ENCODE data around the gene KIAA1549.
"Not testable (repeated sequence)": the region's sequence is repeated elsewhere in the genome, so short reads cannot be mapped to it uniquely, and the experiment has no call there.

The KIAA1549 gene

GRCh38 chr7:138981332-138982203, at the start of gene KIAA1549:
Gene KIAA1549, minus strand, starts transcription at chr7:138981389. Its CDS starts 120 bp downstream, at chr7:138981269.
- peaks cover 15% of the 10 kb centered on the region for H3K4me1 Mint-ChIP-seq (ENCODE audit: low read depth)
- intact Hi-C loops (cut with micrococcal nuclease), result loop anchor here (2.0 kb wide), 1 partner anchor 95 kb away; no protein-coding TSS in a partner anchor
- H3K36me3 Mint-ChIP-seq (ENCODE audit: low read depth), result no peaks in the 10 kb centered on the region
- H3K9me3 Mint-ChIP-seq, result no peaks in the 10 kb centered on the region
- H3K4me3 Mint-ChIP-seq, result peak within 1 kb of the TSS; percentile 82
- peaks cover 45% of the 10 kb centered on the region for H3K27me3 Mint-ChIP-seq
- no peak within 1 kb of the TSS for H3K27ac Mint-ChIP-seq

DNA sequence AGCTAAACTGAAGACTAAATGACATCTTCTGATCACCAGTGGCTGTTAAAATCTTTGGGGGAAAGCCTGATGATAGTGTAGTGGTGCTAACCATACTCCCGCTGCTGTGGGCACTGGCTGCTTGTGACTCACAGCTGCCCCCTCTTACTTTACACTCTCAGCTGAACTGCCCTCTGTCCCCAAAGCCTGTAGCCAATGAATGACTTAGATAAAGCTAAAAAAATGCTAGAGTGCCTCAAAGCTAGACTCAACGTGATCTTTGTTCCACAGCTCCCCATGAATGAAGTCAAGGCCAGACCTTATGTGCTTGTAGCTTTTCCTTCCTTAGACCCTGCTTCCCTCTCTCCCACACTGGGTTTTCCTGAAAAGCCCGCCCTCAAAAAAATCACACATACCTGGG, 48.2 kb upstream of the KIAA1549 start:
- Mint-ChIP-seq H3K9me3 (no peaks in the 10 kb centered on the region), H3K36me3 (ENCODE audit: low read depth) (peaks cover 94% of the 10 kb centered on the region), H3K27ac (no peak overlapping the region), H3K4me1 (ENCODE audit: low read depth) (peaks cover 6% of the 10 kb centered on the region), H3K27me3 (no peaks in the 10 kb centered on the region), H3K4me3 (no peak overlapping the region)
- intact Hi-C loops (cut with micrococcal nuclease), result no loop called here

DNA sequence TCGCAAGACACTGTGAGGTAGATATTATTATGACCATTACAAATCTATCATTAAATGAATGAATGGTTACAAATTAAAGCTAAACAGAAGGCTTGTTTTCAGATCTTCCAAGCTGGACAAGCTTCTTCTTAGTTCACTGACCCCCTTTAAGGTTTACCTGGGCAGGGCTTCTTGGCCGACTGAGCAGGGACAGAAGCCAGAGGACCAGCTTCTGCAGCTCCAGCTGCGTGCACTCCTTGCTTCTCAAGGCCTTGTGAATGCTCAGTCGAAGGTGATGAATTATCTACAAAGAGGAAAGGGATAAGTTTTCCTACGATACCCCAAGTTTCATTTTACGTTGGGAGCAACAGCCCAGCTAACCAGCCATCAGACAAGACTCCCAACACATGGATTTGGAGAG, 45.4 kb upstream of the KIAA1549 start:
- H3K27ac Mint-ChIP-seq, result no peak overlapping the region
- H3K4me3 Mint-ChIP-seq, result no peak overlapping the region
- peaks cover 6% of the 10 kb centered on the region for H3K4me1 Mint-ChIP-seq (ENCODE audit: low read depth)
- no peaks in the 10 kb centered on the region for H3K27me3 Mint-ChIP-seq
- peaks cover 88% of the 10 kb centered on the region for H3K36me3 Mint-ChIP-seq (ENCODE audit: low read depth)
- no peaks in the 10 kb centered on the region for H3K9me3 Mint-ChIP-seq
- intact Hi-C loops (cut with micrococcal nuclease), result no loop called here

DNA sequence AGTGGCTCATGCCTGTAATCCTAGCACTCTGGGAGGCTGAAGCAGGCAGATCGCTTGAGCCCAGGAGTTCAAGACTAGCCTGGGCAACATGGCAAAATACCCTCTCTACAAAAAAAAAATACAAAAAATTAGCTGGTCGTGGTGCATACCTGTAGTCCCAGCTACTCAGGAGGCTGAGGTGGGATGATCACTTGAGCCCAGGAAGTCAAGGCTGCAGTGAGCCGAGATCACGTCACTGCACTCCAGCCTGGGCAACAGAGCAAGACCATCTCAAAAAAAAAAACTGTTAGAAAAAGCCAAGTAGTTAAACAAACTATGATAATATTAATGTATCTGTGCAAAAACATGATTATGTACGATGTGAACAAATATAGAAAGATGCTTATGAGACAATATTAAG, 44.7 kb upstream of the KIAA1549 start:
- intact Hi-C loops (cut with micrococcal nuclease); H3K27ac Mint-ChIP-seq; H3K27me3 Mint-ChIP-seq; H3K9me3 Mint-ChIP-seq; H3K4me1 Mint-ChIP-seq (ENCODE audit: low read depth); H3K4me3 Mint-ChIP-seq: not testable (repeated sequence)
- peaks cover 81% of the 10 kb centered on the region for H3K36me3 Mint-ChIP-seq (ENCODE audit: low read depth)

GRCh38 chr7:139023076-139023475, 41.9 kb upstream of the KIAA1549 start:
- no peaks in the 10 kb centered on the region for H3K9me3 Mint-ChIP-seq
- intact Hi-C loops (cut with micrococcal nuclease), result no loop called here
- peaks cover 62% of the 10 kb centered on the region for H3K36me3 Mint-ChIP-seq (ENCODE audit: low read depth)
- no peak overlapping the region for H3K4me3 Mint-ChIP-seq
- no peak overlapping the region for H3K27ac Mint-ChIP-seq
- peaks cover 2% of the 10 kb centered on the region for H3K27me3 Mint-ChIP-seq
- H3K4me1 Mint-ChIP-seq (ENCODE audit: low read depth), result peaks cover 6% of the 10 kb centered on the region

DNA sequence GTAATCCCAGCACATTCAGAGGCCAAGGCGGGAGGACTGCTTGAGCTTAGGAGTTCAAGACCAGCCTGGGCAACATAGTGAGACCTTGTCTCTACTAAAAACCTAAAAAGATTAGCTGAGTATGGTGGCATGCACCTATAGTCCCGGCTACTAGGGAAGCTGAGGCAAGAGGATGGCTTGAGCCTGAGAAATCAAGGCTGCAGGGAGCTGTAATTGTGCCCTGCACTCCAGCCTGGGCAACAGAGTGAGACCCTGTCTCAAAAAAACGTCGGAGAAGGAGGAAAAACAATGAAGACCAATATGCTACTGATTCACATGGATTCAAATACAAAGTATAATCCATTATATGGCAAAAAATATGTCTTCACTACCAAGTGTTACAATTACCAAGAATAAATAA, 41.1 kb upstream of the KIAA1549 start:
- peaks cover 2% of the 10 kb centered on the region for H3K27me3 Mint-ChIP-seq

DNA sequence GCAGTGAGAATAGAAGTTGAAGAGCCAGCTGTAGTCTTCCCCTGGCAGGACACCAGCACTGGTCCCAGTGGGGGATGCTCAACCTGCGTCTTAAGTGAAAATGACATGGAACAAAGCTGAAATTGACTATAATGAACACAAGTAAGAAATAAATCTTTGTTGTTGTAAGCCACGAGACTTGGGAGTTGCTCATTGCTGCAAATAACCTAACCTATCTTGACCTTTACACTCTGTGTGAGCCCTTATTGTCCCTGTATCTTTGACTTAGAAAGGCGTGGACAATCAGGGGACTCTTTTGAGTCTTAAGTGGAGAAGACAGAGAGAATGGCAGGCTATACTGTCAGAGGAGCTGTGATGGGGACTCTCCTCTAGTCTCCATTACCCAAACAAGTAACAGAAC, 37.7 kb upstream of the KIAA1549 start:
- intact Hi-C loops (cut with micrococcal nuclease), result loop anchor here (5.0 kb wide), 1 partner anchor 58 kb away; no protein-coding TSS in a partner anchor
- Mint-ChIP-seq H3K36me3 (ENCODE audit: low read depth) (peaks cover 28% of the 10 kb centered on the region), H3K27ac (no peak overlapping the region), H3K27me3 (peaks cover 3% of the 10 kb centered on the region), H3K4me1 (ENCODE audit: low read depth) (peaks cover 6% of the 10 kb centered on the region), H3K4me3 (no peak overlapping the region), H3K9me3 (no peaks in the 10 kb centered on the region)

More for the DNA sequence above, 41.1 kb upstream of the KIAA1549 start:
- Mint-ChIP-seq H3K9me3 (no peaks in the 10 kb centered on the region), H3K4me1 (ENCODE audit: low read depth) (peaks cover 6% of the 10 kb centered on the region), H3K36me3 (ENCODE audit: low read depth) (peaks cover 55% of the 10 kb centered on the region), H3K27ac (no peak overlapping the region), H3K4me3 (no peak overlapping the region)
- intact Hi-C loops (cut with micrococcal nuclease), result no loop called here

DNA sequence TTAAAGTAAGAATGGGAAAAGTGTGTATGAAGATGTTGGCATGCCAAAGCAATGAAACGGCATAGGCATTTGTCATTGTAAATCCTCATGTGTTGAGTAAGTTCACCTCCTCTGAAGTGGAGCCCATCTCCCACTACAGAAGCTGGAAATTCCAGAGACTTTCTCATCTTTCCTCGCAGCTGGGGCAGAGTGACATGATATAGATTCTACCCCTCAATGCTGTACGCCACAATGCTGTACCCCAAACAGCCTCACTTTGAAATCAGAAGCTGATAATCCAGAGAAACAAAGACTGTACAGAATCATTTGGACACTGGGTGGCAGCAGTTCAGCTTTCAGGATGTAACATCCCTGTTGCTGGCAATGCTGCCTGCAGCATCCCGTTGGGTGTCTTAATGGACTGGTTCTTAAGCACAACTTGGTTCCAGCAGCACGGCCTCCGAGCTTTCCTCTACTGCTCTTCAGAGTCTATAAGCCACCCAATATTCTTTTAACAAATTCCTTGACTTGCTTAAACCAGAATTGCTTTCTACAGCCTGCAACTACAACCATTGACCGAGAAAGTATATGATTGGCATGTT, 35.8 kb upstream of the KIAA1549 start:
- H3K36me3 Mint-ChIP-seq (ENCODE audit: low read depth), result peaks cover 9% of the 10 kb centered on the region
- H3K9me3 Mint-ChIP-seq, result no peaks in the 10 kb centered on the region
- no peak overlapping the region for H3K27ac Mint-ChIP-seq
- H3K4me1 Mint-ChIP-seq (ENCODE audit: low read depth), result no peaks in the 10 kb centered on the region
- no peak overlapping the region for H3K4me3 Mint-ChIP-seq
- intact Hi-C loops (cut with micrococcal nuclease), result loop anchor here (1.0 to 5.0 kb wide), 2 partner anchors 60 to 110 kb away; no protein-coding TSS in a partner anchor
- peaks cover 4% of the 10 kb centered on the region for H3K27me3 Mint-ChIP-seq

DNA sequence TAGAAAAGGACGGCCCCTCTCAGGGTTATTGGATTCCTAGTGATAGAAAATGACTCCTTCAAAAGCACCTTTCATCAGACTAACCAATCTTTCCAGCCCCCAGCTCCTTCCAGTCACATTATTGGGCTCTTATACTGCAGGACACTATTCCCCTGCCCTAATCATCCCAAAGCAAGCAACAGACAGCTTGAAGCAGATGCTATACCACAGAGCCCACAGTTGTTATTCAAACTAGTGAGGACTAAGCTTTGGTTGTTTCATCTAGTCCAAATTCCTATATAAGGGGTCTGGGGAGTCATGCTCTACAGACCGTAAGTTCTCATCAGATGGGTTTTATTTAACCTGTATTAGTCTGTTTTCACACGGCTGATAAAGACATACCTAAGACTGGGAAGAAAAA, 30.2 kb upstream of the KIAA1549 start:
- H3K27ac Mint-ChIP-seq, result no peak overlapping the region
- no peaks in the 10 kb centered on the region for H3K4me1 Mint-ChIP-seq (ENCODE audit: low read depth)
- no peak overlapping the region for H3K4me3 Mint-ChIP-seq
- H3K27me3 Mint-ChIP-seq, result peaks cover 1% of the 10 kb centered on the region
- no peaks in the 10 kb centered on the region for H3K36me3 Mint-ChIP-seq (ENCODE audit: low read depth)
- intact Hi-C loops (cut with micrococcal nuclease), result no loop called here
- peaks cover 21% of the 10 kb centered on the region for H3K9me3 Mint-ChIP-seq

- no peaks in the 10 kb centered on the region for H3K27me3 Mint-ChIP-seq
- no peak overlapping the region for H3K4me3 Mint-ChIP-seq
- intact Hi-C loops (cut with micrococcal nuclease), result no loop called here
- H3K27ac Mint-ChIP-seq, result no peak overlapping the region
- H3K4me1 Mint-ChIP-seq (ENCODE audit: low read depth), result no peaks in the 10 kb centered on the region
- peaks cover 24% of the 10 kb centered on the region for H3K9me3 Mint-ChIP-seq
- H3K36me3 Mint-ChIP-seq (ENCODE audit: low read depth), result no peaks in the 10 kb centered on the region
Observed at GRCh38 chr7:139004321-139005090, 23.3 kb upstream of the KIAA1549 start.

GRCh38 chr7:138999414-138999813, 18.2 kb upstream of the KIAA1549 start:
- Mint-ChIP-seq H3K4me1 (ENCODE audit: low read depth) (no peaks in the 10 kb centered on the region), H3K4me3 (no peak overlapping the region)

DNA sequence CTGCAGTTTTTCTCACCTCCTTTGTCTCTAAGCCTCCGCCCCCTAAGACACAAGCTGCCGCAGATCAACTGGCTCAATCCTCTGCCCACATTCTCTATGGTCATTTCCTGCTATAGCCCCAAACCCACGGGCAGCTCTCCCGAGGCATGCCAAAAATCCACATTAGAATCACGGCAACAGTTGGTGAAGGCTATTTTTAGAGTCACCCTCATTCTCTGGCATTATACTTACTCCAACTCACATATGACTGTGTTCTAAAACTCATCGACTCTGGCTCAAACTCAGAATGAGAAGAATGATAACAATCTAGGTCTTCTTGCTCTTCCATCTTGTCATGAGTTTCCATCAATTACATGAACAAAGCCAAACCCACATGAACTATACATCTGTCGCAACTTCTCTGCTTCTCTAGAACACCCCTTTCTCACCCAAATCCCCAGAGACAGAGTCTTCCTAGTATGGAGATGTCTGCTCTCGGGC, 10.9 kb upstream of the KIAA1549 start:
- intact Hi-C loops (cut with micrococcal nuclease), result no loop called here
- H3K27me3 Mint-ChIP-seq, result peaks cover 2% of the 10 kb centered on the region
- H3K4me3 Mint-ChIP-seq, result no peak overlapping the region
- H3K4me1 Mint-ChIP-seq (ENCODE audit: low read depth), result no peaks in the 10 kb centered on the region
- H3K27ac Mint-ChIP-seq, result no peak overlapping the region
- H3K9me3 Mint-ChIP-seq, result no peaks in the 10 kb centered on the region
- no peaks in the 10 kb centered on the region for H3K36me3 Mint-ChIP-seq (ENCODE audit: low read depth)

More at GRCh38 chr7:138999414-138999813, 18.2 kb upstream of the KIAA1549 start:
- peaks cover 5% of the 10 kb centered on the region for H3K9me3 Mint-ChIP-seq
- no peaks in the 10 kb centered on the region for H3K36me3 Mint-ChIP-seq (ENCODE audit: low read depth)
- no peaks in the 10 kb centered on the region for H3K27me3 Mint-ChIP-seq
- no peak overlapping the region for H3K27ac Mint-ChIP-seq
- intact Hi-C loops (cut with micrococcal nuclease), result no loop called here

DNA sequence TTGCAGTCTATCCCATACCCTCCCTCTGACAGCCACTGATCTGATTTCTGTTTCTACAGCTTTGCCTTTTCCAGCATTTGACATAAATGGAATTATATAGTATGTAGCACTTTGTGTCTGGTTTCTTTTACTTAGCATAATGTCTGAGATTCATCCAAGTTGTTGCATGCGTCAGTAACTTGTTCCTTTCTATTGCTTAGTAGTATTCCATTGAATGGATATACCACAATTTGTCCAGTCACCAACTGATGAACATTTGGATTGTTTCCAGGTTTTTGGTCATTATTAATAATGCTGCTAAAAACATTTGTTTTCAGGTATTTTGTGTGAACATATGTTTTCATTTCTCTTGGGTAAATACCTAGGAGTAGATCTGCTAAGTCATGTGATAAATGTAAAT, 6.5 kb upstream of the KIAA1549 start:
- Mint-ChIP-seq H3K4me3 (no peak overlapping the region), H3K4me1 (ENCODE audit: low read depth) (no peaks in the 10 kb centered on the region), H3K9me3 (no peaks in the 10 kb centered on the region), H3K36me3 (ENCODE audit: low read depth) (no peaks in the 10 kb centered on the region), H3K27ac (no peak overlapping the region), H3K27me3 (peaks cover 13% of the 10 kb centered on the region)
- intact Hi-C loops (cut with micrococcal nuclease), result no loop called here

DNA sequence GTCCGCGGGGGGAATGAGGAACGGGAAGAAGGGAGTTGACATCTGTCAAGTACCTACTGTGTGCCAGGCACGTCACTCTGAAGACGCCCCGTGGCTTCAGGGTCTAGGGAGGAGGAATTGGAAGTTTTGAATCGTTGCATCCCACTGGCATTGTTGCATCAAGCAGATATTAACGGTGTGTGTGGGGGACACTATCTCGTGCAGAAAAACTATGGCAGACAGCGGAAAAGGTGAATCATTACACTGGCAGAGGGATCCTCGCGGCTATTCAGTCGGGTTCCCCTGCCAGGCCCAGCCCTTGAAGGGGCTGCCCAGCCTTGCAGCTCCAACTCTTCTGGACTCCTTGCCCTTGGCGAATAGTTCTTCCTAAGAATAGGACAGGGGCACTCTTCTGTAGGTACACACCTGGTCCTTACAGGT, 1.0 kb upstream of the KIAA1549 start:
- no peak overlapping the region for H3K27ac Mint-ChIP-seq
- intact Hi-C loops (cut with micrococcal nuclease), result loop anchor here (2.0 kb wide), 1 partner anchor 95 kb away; no protein-coding TSS in a partner anchor
- no peaks in the 10 kb centered on the region for H3K36me3 Mint-ChIP-seq (ENCODE audit: low read depth)
- H3K27me3 Mint-ChIP-seq, result peaks cover 45% of the 10 kb centered on the region
- H3K9me3 Mint-ChIP-seq, result no peaks in the 10 kb centered on the region
- H3K4me3 Mint-ChIP-seq, result peak overlapping the region; percentile 70
- peaks cover 15% of the 10 kb centered on the region for H3K4me1 Mint-ChIP-seq (ENCODE audit: low read depth)

All from dendritic cell treated with granulocyte-macrophage colony-stimulating factor and Interleukin-4, amounts not matched to agents 40 ng/mL and 50 ng/mL, for 4 days (primary cell).